ENCODE results near the gene UMODL1. TPM values are rescaled to one million over a fixed set of nuclear protein-coding genes. Genes with fewer than 3 reads are reported as not detected.

UMODL1 gene
- total RNA-seq, 3 donors from 2014 or later: 0.14 to 0.90 (median 0.16) TPM

- ATAC-seq (no peak), DNase-seq (peak in 1 of 3 donors; percentile 12)
- H3K4me1 ChIP-seq (ENCODE audit: low read depth): peaks cover 9% of the 10 kb centered on the region
- intact Hi-C loops (cut with DNase I, micrococcal nuclease): no loop called here
- no peak for TF ChIP-seq CTCF (IDR thresholded peaks at IDR 0.05)
- no peaks in the 10 kb centered on the region for H3K36me3 ChIP-seq (ENCODE audit: low read depth)
- H3K4me3 ChIP-seq: no peak overlapping the region
- H3K9me3 ChIP-seq: no peaks in the 10 kb centered on the region
Observed at GRCh38 chr21:42051788-42052187, 19.3 kb upstream of the UMODL1 start.

DNA sequence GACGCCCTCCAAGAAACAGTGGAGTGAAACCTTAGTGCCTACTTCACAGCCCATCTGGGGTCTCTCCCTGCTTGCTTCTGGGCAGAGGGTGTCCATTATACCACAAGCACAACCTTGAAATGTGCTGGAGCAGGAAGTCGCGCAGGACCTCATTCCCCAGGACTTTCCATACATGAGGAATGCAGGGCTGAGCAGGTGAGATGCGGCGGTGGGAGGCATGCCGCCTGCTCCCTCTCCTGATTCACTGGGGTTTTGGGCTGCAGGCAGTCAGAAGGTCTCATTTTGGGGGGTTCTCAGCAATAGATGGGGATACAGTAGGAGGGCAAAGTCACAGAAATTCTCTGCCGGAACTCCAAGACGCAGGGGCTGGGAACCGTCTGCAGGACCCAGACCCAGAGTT lies 15.7 kb upstream of the UMODL1 start:
- H3K4me1 ChIP-seq (ENCODE audit: low read depth): peaks cover 25% of the 10 kb centered on the region
- no peak overlapping the region for H3K4me3 ChIP-seq
- no peaks in the 10 kb centered on the region for H3K9me3 ChIP-seq
- DNase-seq: peak in 1 of 3 donors; percentile 8
- no peak for TF ChIP-seq CTCF (IDR thresholded peaks at IDR 0.05)
- H3K36me3 ChIP-seq (ENCODE audit: low read depth): no peaks in the 10 kb centered on the region
- no peak for ATAC-seq
- intact Hi-C loops (cut with DNase I, micrococcal nuclease): no loop called here

DNA sequence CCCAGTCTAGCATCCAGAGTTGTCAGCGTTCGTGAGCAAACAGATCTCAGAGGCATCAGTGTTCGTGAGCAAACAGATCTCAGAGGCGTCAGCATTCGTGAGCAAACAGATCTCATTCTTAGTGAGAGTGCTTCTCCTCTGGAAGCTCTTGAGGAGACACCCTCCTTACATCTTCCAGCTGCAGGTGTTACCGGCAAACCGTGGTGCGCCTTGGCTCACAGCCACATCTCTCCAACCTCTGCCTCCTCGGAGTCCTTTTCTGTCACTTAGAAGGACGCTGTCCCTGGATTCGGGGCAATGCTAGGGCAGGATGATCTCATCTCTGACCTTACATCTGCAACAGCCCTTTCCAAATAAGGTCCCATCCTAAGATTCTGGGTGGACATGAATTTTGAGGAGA lies 14.6 kb upstream of the UMODL1 start:
- intact Hi-C loops (cut with DNase I, micrococcal nuclease): no loop called here
- H3K4me3 ChIP-seq: no peak overlapping the region
- ATAC-seq (peak; percentile 43), DNase-seq (peak; percentile 70 to 76 (median 72))
- no peaks in the 10 kb centered on the region for H3K9me3 ChIP-seq
- no peak for TF ChIP-seq CTCF (IDR thresholded peaks at IDR 0.05)
- H3K36me3 ChIP-seq (ENCODE audit: low read depth): no peaks in the 10 kb centered on the region
- peaks cover 25% of the 10 kb centered on the region for H3K4me1 ChIP-seq (ENCODE audit: low read depth)

- intact Hi-C loops (cut with DNase I, micrococcal nuclease): no loop called here
- Histone ChIP-seq H3K4me1 (ENCODE audit: low read depth) (peaks cover 25% of the 10 kb centered on the region), H3K4me3 (no peak overlapping the region), H3K36me3 (ENCODE audit: low read depth) (no peaks in the 10 kb centered on the region), H3K9me3 (no peaks in the 10 kb centered on the region)
- DNase-seq (peak; percentile 82 to 94 (median 83)), ATAC-seq (peak; percentile 90)
- TF ChIP-seq CTCF (IDR thresholded peaks at IDR 0.05): no peak
Observed at GRCh38 chr21:42056996-42057689, 14.0 kb upstream of the UMODL1 start.

DNA sequence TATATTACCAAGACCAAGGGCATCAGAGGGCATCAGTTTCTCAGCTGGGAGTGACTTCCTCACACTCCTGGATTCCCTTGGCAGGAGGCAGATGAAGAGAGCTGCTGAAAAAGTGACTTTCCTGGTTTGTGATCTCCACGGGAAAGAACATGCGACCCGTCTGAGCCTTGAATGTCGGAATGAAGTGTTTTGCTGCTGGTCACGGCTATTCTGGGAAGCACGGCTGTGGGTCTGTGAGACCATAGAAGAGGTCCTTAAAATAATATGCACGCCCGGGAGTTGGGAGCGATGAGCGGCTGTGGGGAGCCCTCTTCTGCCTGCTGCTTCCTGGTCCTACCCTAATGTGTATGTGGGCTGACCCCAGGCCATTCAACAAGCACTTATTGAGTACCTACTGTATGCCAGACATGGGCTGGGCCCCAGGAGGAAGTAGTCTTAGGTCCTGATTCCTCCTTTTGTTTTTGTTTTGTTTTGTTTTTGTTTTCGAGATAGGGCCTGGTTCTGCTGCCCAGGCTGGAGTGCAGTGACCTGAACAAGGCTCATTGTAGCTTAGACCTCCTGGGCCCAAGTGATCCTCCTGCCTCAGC lies 13.2 kb upstream of the UMODL1 start:
- intact Hi-C loops (cut with DNase I, micrococcal nuclease): no loop called here
- no peak for TF ChIP-seq CTCF (IDR thresholded peaks at IDR 0.05)
- ATAC-seq: peak; percentile 5

More for the DNA sequence above, 13.2 kb upstream of the UMODL1 start:
- peak in 2 of 3 donors; percentile 26 to 46 for DNase-seq
- H3K36me3 ChIP-seq (ENCODE audit: low read depth): no peaks in the 10 kb centered on the region
- no peak overlapping the region for H3K4me3 ChIP-seq
- H3K4me1 ChIP-seq (ENCODE audit: low read depth): peaks cover 29% of the 10 kb centered on the region
- no peaks in the 10 kb centered on the region for H3K9me3 ChIP-seq

All from mucosa of descending colon (tissue), 3 donors.